ENCODE results near the gene HNF1B. TPM values are rescaled to one million over a fixed set of nuclear protein-coding genes. Genes with fewer than 3 reads are reported as not detected.

Gene HNF1B
- total RNA-seq, 4 donors from 2014 or later, result 16.5 to 39.9 (median 32.2) TPM

- TF ChIP-seq POLR2A (IDR thresholded peaks at IDR 0.05) (no peak), CTCF (IDR thresholded peaks at IDR 0.05) (peak in 3 of 6 experiments; percentile 45 to 51 (median 50))
- peak in 2 of 3 donors; percentile 90 to 93 for DNase-seq
- Histone ChIP-seq H3K4me3 (no peak overlapping the region), H3K36me3 (no peaks in the 10 kb centered on the region), H3K4me1 (peaks cover 0 to 50% (median 2%) of the 10 kb centered on the region in 4 donors), H3K27me3 (no peaks in the 10 kb centered on the region), H3K27ac (peak overlapping the region in 3 of 4 donors; percentile 8 to 95 (median 87)), H3K9me3 (no peaks in the 10 kb centered on the region)
These were observed 34.4 kb downstream of the HNF1B start for GRCh38 chr17:37710344-37710886.

- Histone ChIP-seq H3K9me3 (no peaks in the 10 kb centered on the region), H3K27ac (peak overlapping the region in 3 of 4 donors; percentile 52 to 95 (median 87)), H3K4me3 (peak overlapping the region in 1 of 4 donors; percentile 36), H3K27me3 (no peaks in the 10 kb centered on the region), H3K36me3 (peaks cover 0 to 10% (median 0%) of the 10 kb centered on the region in 3 donors), H3K4me1 (peaks cover 0 to 50% (median 2%) of the 10 kb centered on the region in 4 donors)
- TF ChIP-seq CTCF (IDR thresholded peaks at IDR 0.05) (no peak), POLR2A (IDR thresholded peaks at IDR 0.05) (peak in 1 of 2 donors; percentile 13)
- peak in 2 of 3 donors; percentile 73 to 79 for DNase-seq
These were observed 36.1 kb downstream of the HNF1B start for GRCh38 chr17:37708616-37709212.

- Histone ChIP-seq H3K9me3 (no peaks in the 10 kb centered on the region), H3K27me3 (no peaks in the 10 kb centered on the region), H3K27ac (peak overlapping the region in 3 of 4 donors; percentile 52 to 95 (median 87)), H3K4me1 (peaks cover 0 to 47% (median 2%) of the 10 kb centered on the region in 4 donors), H3K4me3 (peak overlapping the region in 1 of 4 donors; percentile 36), H3K36me3 (peaks cover 0 to 10% (median 0%) of the 10 kb centered on the region in 3 donors)
- TF ChIP-seq CTCF (IDR thresholded peaks at IDR 0.05) (no peak), POLR2A (IDR thresholded peaks at IDR 0.05) (peak; percentile 31 to 66)
- peak in 2 of 3 donors; percentile 71 to 78 for DNase-seq
These were observed 36.7 kb downstream of the HNF1B start for GRCh38 chr17:37708008-37708615.

- peaks cover 0 to 10% (median 0%) of the 10 kb centered on the region in 3 donors for H3K36me3 ChIP-seq
- TF ChIP-seq CTCF (IDR thresholded peaks at IDR 0.05), result no peak
- no peak for TF ChIP-seq POLR2A (IDR thresholded peaks at IDR 0.05)
- no peak overlapping the region for H3K27ac ChIP-seq
- H3K9me3 ChIP-seq, result no peaks in the 10 kb centered on the region
- no peaks in the 10 kb centered on the region for H3K27me3 ChIP-seq
- peaks cover 0 to 43% (median 2%) of the 10 kb centered on the region in 4 donors for H3K4me1 ChIP-seq
- DNase-seq, result no peak
- no peak overlapping the region for H3K4me3 ChIP-seq
These were observed 38.4 kb downstream of the HNF1B start for GRCh38 chr17:37706446-37706845.

- DNase-seq, result no peak
- Histone ChIP-seq H3K4me1 (peaks cover 0 to 13% (median 0%) of the 10 kb centered on the region in 4 donors), H3K27ac (peak overlapping the region in 1 of 4 donors; percentile 23), H3K9me3 (no peaks in the 10 kb centered on the region), H3K4me3 (no peak overlapping the region), H3K36me3 (peaks cover 0 to 32% (median 0%) of the 10 kb centered on the region in 3 donors), H3K27me3 (no peaks in the 10 kb centered on the region)
- TF ChIP-seq CTCF (IDR thresholded peaks at IDR 0.05), result peak in 2 of 6 experiments; percentile 13 to 20
- TF ChIP-seq POLR2A (IDR thresholded peaks at IDR 0.05), result no peak
These were observed 42.3 kb downstream of the HNF1B start for GRCh38 chr17:37702598-37702997.
